ENCODE measurements around the gene PLXDC2.

DNA sequence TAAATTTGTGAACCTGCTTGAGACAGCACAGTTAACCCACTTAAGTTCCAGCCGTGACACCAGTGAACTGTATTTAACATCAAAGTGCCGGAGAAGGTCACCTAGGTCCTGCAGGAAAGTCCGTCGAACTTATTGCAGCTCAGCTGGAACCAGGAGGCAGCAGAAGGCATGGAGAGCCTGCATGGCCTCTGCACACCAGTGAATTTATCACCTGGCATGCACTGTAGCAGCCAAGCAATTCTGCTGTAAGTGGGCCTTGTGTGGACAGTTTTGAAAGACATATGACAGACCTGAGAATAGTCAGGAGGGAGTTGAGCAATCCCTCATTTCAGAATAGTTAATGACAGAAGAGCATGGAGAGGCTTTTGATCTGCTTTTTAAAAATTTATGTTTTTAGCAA lies 108.8 kb downstream of the PLXDC2 start:
- no peak for TF ChIP-seq EZH2phosphoT487 (IDR thresholded peaks at IDR 0.05; ENCODE audit: borderline replicate concordance, low read length)
- TF ChIP-seq, protein P1, sequence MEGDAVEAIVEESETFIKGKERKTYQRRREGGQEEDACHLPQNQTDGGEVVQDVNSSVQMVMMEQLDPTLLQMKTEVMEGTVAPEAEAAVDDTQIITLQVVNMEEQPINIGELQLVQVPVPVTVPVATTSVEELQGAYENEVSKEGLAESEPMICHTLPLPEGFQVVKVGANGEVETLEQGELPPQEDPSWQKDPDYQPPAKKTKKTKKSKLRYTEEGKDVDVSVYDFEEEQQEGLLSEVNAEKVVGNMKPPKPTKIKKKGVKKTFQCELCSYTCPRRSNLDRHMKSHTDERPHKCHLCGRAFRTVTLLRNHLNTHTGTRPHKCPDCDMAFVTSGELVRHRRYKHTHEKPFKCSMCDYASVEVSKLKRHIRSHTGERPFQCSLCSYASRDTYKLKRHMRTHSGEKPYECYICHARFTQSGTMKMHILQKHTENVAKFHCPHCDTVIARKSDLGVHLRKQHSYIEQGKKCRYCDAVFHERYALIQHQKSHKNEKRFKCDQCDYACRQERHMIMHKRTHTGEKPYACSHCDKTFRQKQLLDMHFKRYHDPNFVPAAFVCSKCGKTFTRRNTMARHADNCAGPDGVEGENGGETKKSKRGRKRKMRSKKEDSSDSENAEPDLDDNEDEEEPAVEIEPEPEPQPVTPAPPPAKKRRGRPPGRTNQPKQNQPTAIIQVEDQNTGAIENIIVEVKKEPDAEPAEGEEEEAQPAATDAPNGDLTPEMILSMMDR (IDR thresholded peaks at IDR 0.05; ENCODE audit: low read depth, low read length, poor library complexity, severe bottlenecking), result no peak
